HepG2 (cell line): ENCODE measurements around the gene ANKUB1. TPM values are rescaled to one million over a fixed set of nuclear protein-coding genes. Genes with fewer than 3 reads are reported as not detected.

ENCODE experiments used
- ATAC-seq: fragments of 200-7000 bp; cut with Tn5 transposase; 3 replicates; pipeline ENCODE4 v1.9.1; 2020; ENCODE audit warnings: mild to moderate bottlenecking, moderate library complexity
- BruUV-seq: library from RNA; stranded (reverse); fragments of 400-500 nt; replicated peaks from 2 replicates; lab custom pipeline; 2021; lab: Mats Ljungman, UMichigan
- CTCF ChIA-PET: fragments of 300-600 bp; formaldehyde crosslinking; extraction: SDS; loops from one replicate; lab custom pipeline; 2021; ENCODE audit warnings: low total read pairs, inconsistent platforms, low intra/inter-chr PET ratio; lab: Yijun Ruan, JAX
- POLR2A ChIA-PET: fragments of 350-600 bp; sonication (Branson Sonifier 250); formaldehyde crosslinking; loops from one replicate; lab custom pipeline; 2020; ENCODE audit warnings: antibody characterized with exemption, inconsistent platforms; lab: Yijun Ruan, JAX
- DNase-seq: peaks from one replicate; pipeline ENCODE4 v3.0.0-alpha.2; 2015; ENCODE audit warnings: low spot score
- FAIRE-seq: peaks from 3 replicates; lab custom pipeline; 2011; peaks lifted over from hg19 to GRCh38; lab: Jason Lieb, UNC
- H2AFZ ChIP-seq: one replicate; pipeline ENCODE4 v1.6.1; 2011; ENCODE audit warnings: low read length, inconsistent platforms
- H3K27ac ChIP-seq: fragments of 300-600 bp; 3 replicates; pipeline ENCODE4 v1.8.0; 2011; ENCODE audit warnings: mixed run types, mild to moderate bottlenecking, mixed read lengths, low read length, inconsistent platforms; ENCODE audit not compliant: insufficient read depth; ENCODE audit errors: extremely low read length
- H3K27me3 ChIP-seq, 2 experiments: fragments of 200-600 bp in 1 of 2; 2 replicates in 1 of 2; 3 replicates in 1 of 2; pipeline versions ENCODE4 v1.6.0 to v1.8.0; 2011; ENCODE audit warnings: low read length in 2 of 2, mild to moderate bottlenecking in 2 of 2, moderate library complexity in 2 of 2, inconsistent platforms in 1 of 2; ENCODE audit not compliant: insufficient read depth in 2 of 2, control insufficient read depth in 1 of 2
- H3K36me3 ChIP-seq, 2 experiments: fragments of 200-600 bp in 1 of 2; replicated peaks in 1 of 2; 2 replicates in 1 of 2; 3 replicates in 1 of 2; pipeline versions ENCODE4 v1.5.1 to v1.8.0; 2011; ENCODE audit warnings: low read length in 2 of 2, inconsistent platforms in 1 of 2; ENCODE audit not compliant: insufficient read depth in 2 of 2, control insufficient read depth in 1 of 2
- H3K4me1 ChIP-seq: 2 replicates; pipeline ENCODE4 v1.5.1; 2012; ENCODE audit warnings: low read length, inconsistent platforms; ENCODE audit not compliant: insufficient read depth
- H3K4me2 ChIP-seq: 2 replicates; pipeline ENCODE4 v1.6.0; 2011; ENCODE audit warnings: low read depth, low read length, inconsistent platforms
- H3K4me3 ChIP-seq, 3 experiments: fragments of 200-600 bp in 1 of 3; sonication (generic), shearing (Covaris generic) in 1 of 3; replicated peaks in 1 of 3; 2 replicates each; pipeline ENCODE4 v1.5.1; 2011 to 2016; ENCODE audit warnings: low read length in 3 of 3, inconsistent platforms in 2 of 3, low read depth in 2 of 3, mild to moderate bottlenecking in 2 of 3, control low read depth in 1 of 3, mixed read lengths in 1 of 3; ENCODE audit not compliant: insufficient read depth in 1 of 3
- H3K79me2 ChIP-seq: one replicate; pipeline ENCODE4 v1.6.1; 2011; ENCODE audit warnings: low read length, inconsistent platforms; ENCODE audit not compliant: insufficient read depth
- H3K9ac ChIP-seq: 2 replicates; pipeline ENCODE4 v1.6.0; 2011; ENCODE audit warnings: mild to moderate bottlenecking, low read depth, low read length, inconsistent platforms; ENCODE audit not compliant: insufficient read depth
- H3K9me3 ChIP-seq: 2 replicates; pipeline ENCODE4 v1.5.1; 2012; ENCODE audit warnings: mild to moderate bottlenecking, low read length
- H4K20me1 ChIP-seq: 2 replicates; pipeline ENCODE4 v1.6.0; 2011; ENCODE audit warnings: inconsistent platforms, mild to moderate bottlenecking, low read length, moderate library complexity; ENCODE audit not compliant: insufficient read depth
- ARNTL ChIP-seq: sonication (generic); formaldehyde crosslinking; IDR thresholded peaks from 2 replicates; pipeline ENCODE4 v1.4.0; 2020; ENCODE audit warnings: mild to moderate bottlenecking, missing genetic modification reagents
- ELF4 ChIP-seq: sonication (generic); formaldehyde crosslinking; IDR thresholded peaks from 2 replicates; pipeline ENCODE4 v1.5.0; 2020; ENCODE audit warnings: missing genetic modification reagents, mild to moderate bottlenecking, moderate library complexity, borderline replicate concordance
- RBM39 ChIP-seq: fragments of 200-400 bp; formaldehyde crosslinking; IDR thresholded peaks from one replicate; pipeline ENCODE4 v1.6.1; 2018; ENCODE audit warnings: antibody characterized with exemption, mild to moderate bottlenecking, low read depth, low read length; ENCODE audit not compliant: poor library complexity, severe bottlenecking
- SATB2 ChIP-seq: sonication (generic); formaldehyde crosslinking; IDR thresholded peaks from 2 replicates; pipeline ENCODE4 v1.5.0; 2020; ENCODE audit warnings: missing genetic modification reagents
- ZKSCAN5 ChIP-seq: sonication (generic); formaldehyde crosslinking; IDR thresholded peaks from 2 replicates; pipeline ENCODE4 v1.5.1; 2020; ENCODE audit warnings: mild to moderate bottlenecking, missing genetic modification reagents
- ZNF224 ChIP-seq: sonication (generic); formaldehyde crosslinking; IDR thresholded peaks from 2 replicates; pipeline ENCODE4 v1.5.0; 2020; ENCODE audit warnings: mild to moderate bottlenecking, missing genetic modification reagents
- ZNF510 ChIP-seq: sonication (generic); formaldehyde crosslinking; IDR thresholded peaks from 2 replicates; pipeline ENCODE4 v1.4.0; 2020; ENCODE audit warnings: low read depth, mild to moderate bottlenecking, missing genetic modification reagents
- ZNF724P ChIP-seq: sonication (generic); formaldehyde crosslinking; IDR thresholded peaks from 2 replicates; pipeline ENCODE4 v1.8.0; 2022; ENCODE audit warnings: missing genetic modification reagents, borderline replicate concordance
- ZNF773 ChIP-seq: sonication (generic); formaldehyde crosslinking; IDR thresholded peaks from 2 replicates; pipeline ENCODE4 v1.4.0; 2020; ENCODE audit warnings: missing genetic modification reagents, borderline replicate concordance
- in situ Hi-C: cut with HindIII; loops from 2 replicates; pipeline ENCODE4 v1.10.0; 2017; ENCODE audit warnings: low pct_unique_long_range_greater_than_20kb; ENCODE audit not compliant: extremely low pct_ligation_motif_present
- intact Hi-C: fragments of 100-400 bp; cut with micrococcal nuclease; formaldehyde crosslinking; loops from one replicate; pipeline ENCODE4 v1.10.0; 2022; ENCODE audit not compliant: unreplicated experiment
- polyA plus RNA-seq, 8 experiments: library from polyadenylated mRNA; depleted of rRNA in 3 of 8; stranded (reverse) in 7 of 8; unstranded in 1 of 8; fragments of >200 nt; fragmentation: Illumina TruSeq in 4 of 8; extraction: Trizol in 4 of 8; gene quantifications; 2 replicates each; pipeline versions ENCODE4 v1.2.1 to v1.2.3, GENCODE V29; 2011 to 2016; ENCODE audit warnings: low read depth in 4 of 8, missing spikeins in 1 of 8, mixed read lengths in 1 of 8; ENCODE audit not compliant: insufficient read depth in 1 of 8
- total RNA-seq, 5 experiments: library from RNA; depleted of rRNA; stranded (reverse); fragments of >200 nt; fragmentation: Illumina TruSeq; extraction: Trizol; gene quantifications; 2 replicates each; pipeline ENCODE4 v1.2.3, GENCODE V29; 2016; ENCODE audit warnings: low read depth in 1 of 5
- TF ChIP-seq, protein P1 (sequence below): sonication (generic); formaldehyde crosslinking; IDR thresholded peaks from 2 replicates; pipeline ENCODE4 v1.8.0; 2022; ENCODE audit warnings: missing genetic modification reagents, mild to moderate bottlenecking, inconsistent platforms, borderline replicate concordance
- TF ChIP-seq, protein P2 (sequence below): sonication (generic); formaldehyde crosslinking; IDR thresholded peaks from 2 replicates; pipeline ENCODE4 v1.4.0; 2020; ENCODE audit warnings: missing genetic modification reagents
- TF ChIP-seq, protein P3 (sequence below): sonication (generic); formaldehyde crosslinking; IDR thresholded peaks from 2 replicates; pipeline ENCODE4 v1.5.1; 2020; ENCODE audit warnings: missing genetic modification reagents, mild to moderate bottlenecking, borderline replicate concordance
- TF ChIP-seq, protein P4 (sequence below): sonication (generic); formaldehyde crosslinking; IDR thresholded peaks from 2 replicates; pipeline ENCODE4 v1.5.0; 2020; ENCODE audit warnings: missing genetic modification reagents, mild to moderate bottlenecking, borderline replicate concordance

Gene ANKUB1
- total and polyA plus RNA-seq, 2 of the 13 experiments (the other 11 are each of a cell fraction or from before 2014, with no cell fraction given): not detected

DNA sequence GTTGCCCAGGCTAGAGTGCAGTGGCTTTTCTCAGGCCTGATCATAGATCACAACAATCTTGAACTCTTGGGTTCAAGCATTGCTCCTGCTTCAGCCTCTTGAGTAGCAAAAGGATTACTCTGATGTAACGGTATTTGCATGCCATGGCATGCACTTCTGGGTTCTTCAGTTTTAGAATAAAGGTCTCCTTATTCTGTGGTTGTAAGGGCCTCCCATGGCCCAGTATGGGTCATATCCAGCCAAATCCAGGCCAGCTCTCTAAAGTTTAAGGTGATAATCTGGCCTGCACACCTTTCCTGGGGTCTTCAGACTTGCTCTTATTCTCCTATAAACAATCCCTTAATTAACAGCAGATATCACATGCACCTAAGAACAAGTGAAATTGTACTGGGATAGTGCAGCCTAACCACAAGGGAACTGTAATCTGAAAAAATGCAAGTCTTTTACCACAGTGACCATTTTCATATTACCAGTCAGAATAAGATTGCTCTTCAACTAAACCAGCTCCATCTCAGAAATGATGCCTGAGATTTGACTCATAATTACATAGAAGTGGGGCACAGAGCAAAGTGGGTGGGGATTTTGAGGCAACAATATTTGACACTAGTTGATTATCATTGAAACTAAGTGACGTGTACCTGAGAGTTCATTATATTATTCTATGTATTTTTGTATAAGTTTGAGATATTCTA is 65.5 kb downstream of the ANKUB1 start (continued):
- TF ChIP-seq, protein P1, sequence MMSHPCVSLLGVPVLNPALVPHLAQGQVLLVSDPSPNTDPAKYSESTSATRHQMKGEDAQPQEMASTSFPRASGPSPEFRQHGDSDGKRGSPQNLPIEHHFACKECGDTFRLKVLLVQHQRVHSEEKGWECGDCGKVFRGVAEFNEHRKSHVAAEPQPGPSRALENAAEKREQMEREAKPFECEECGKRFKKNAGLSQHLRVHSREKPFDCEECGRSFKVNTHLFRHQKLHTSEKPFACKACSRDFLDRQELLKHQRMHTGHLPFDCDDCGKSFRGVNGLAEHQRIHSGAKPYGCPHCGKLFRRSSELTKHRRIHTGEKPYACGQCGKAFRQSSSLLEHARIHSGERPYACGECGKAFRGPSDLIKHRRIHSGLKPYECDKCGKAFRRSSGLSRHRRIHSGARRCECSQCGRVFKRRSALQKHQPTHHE (CRISPR knock-in tag): no peak
- TF ChIP-seq ZKSCAN5 (CRISPR knock-in tag): no peak

DNA sequence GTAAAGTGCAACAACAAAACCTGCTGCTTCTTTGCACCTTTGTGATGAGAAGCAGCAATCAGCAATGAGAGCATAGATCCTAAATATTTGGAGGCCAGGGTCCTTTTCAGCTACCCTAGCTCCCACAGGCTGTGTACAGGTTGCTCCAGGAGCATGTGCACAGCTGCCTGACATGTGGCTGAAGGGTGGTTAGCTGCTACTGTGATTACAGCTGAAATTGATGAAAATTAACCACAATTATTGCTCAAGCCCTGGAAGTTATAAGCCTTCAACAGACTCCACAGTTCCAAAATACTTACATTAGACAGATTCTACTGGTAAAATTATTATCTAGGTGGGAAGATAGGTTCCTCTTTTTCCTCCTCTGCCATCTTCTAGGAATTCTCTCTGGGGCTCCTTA is 68.6 kb downstream of the ANKUB1 start:
- no peak for DNase-seq
- Histone ChIP-seq H2AFZ (no peak overlapping the region), H3K4me2 (no peak overlapping the region), H3K27ac (no peak overlapping the region), H4K20me1 (no peaks in the 10 kb centered on the region), H3K36me3 (no peaks in the 10 kb centered on the region), H3K79me2 (no peaks in the 10 kb centered on the region), H3K4me3 (no peak overlapping the region), H3K9me3 (peaks cover 14% of the 10 kb centered on the region), H3K27me3 (no peaks in the 10 kb centered on the region), H3K4me1 (no peaks in the 10 kb centered on the region), H3K9ac (no peak overlapping the region)
- intact Hi-C loops (no loop called here), in situ Hi-C loops (no loop called here)
- ChIA-PET CTCF (no interaction called here), POLR2A (no interaction called here)
- no peak for FAIRE-seq
- TF ChIP-seq, protein P2, sequence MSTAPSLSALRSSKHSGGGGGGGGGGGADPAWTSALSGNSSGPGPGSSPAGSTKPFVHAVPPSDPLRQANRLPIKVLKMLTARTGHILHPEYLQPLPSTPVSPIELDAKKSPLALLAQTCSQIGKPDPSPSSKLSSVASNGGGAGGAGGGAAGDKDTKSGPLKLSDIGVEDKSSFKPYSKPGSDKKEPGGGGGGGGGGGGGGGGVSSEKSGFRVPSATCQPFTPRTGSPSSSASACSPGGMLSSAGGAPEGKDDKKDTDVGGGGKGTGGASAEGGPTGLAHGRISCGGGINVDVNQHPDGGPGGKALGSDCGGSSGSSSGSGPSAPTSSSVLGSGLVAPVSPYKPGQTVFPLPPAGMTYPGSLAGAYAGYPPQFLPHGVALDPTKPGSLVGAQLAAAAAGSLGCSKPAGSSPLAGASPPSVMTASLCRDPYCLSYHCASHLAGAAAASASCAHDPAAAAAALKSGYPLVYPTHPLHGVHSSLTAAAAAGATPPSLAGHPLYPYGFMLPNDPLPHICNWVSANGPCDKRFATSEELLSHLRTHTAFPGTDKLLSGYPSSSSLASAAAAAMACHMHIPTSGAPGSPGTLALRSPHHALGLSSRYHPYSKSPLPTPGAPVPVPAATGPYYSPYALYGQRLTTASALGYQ (CRISPR knock-in tag): no peak
- TF ChIP-seq ZNF510 (CRISPR knock-in tag) (no peak), ARNTL (CRISPR knock-in tag) (no peak), ZNF724P (no peak), ZNF224 (CRISPR knock-in tag) (no peak), RBM39 (no peak), ZNF773 (CRISPR knock-in tag) (no peak), SATB2 (CRISPR knock-in tag) (no peak), ELF4 (CRISPR knock-in tag) (no peak)
- TF ChIP-seq, protein P3, sequence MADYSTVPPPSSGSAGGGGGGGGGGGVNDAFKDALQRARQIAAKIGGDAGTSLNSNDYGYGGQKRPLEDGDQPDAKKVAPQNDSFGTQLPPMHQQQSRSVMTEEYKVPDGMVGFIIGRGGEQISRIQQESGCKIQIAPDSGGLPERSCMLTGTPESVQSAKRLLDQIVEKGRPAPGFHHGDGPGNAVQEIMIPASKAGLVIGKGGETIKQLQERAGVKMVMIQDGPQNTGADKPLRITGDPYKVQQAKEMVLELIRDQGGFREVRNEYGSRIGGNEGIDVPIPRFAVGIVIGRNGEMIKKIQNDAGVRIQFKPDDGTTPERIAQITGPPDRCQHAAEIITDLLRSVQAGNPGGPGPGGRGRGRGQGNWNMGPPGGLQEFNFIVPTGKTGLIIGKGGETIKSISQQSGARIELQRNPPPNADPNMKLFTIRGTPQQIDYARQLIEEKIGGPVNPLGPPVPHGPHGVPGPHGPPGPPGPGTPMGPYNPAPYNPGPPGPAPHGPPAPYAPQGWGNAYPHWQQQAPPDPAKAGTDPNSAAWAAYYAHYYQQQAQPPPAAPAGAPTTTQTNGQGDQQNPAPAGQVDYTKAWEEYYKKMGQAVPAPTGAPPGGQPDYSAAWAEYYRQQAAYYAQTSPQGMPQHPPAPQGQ (CRISPR knock-in tag): no peak
- TF ChIP-seq, protein P4, sequence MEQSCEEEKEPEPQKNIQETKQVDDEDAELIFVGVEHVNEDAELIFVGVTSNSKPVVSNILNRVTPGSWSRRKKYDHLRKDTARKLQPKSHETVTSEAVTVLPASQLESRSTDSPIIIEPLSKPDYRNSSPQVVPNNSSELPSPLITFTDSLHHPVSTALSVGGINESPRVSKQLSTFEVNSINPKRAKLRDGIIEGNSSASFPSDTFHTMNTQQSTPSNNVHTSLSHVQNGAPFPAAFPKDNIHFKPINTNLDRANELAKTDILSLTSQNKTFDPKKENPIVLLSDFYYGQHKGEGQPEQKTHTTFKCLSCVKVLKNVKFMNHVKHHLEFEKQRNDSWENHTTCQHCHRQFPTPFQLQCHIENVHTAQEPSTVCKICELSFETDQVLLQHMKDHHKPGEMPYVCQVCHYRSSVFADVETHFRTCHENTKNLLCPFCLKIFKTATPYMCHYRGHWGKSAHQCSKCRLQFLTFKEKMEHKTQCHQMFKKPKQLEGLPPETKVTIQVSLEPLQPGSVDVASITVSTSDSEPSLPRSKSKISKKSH (CRISPR knock-in tag): no peak
- BruUV-seq: no TSS peak
- ATAC-seq: no peak
